ENCODE data around the gene FBN3.

FBN3 gene

GRCh38 chr19:8022275-8022674 is 127.1 kb downstream of the FBN3 start:
- TF ChIP-seq, protein P1, sequence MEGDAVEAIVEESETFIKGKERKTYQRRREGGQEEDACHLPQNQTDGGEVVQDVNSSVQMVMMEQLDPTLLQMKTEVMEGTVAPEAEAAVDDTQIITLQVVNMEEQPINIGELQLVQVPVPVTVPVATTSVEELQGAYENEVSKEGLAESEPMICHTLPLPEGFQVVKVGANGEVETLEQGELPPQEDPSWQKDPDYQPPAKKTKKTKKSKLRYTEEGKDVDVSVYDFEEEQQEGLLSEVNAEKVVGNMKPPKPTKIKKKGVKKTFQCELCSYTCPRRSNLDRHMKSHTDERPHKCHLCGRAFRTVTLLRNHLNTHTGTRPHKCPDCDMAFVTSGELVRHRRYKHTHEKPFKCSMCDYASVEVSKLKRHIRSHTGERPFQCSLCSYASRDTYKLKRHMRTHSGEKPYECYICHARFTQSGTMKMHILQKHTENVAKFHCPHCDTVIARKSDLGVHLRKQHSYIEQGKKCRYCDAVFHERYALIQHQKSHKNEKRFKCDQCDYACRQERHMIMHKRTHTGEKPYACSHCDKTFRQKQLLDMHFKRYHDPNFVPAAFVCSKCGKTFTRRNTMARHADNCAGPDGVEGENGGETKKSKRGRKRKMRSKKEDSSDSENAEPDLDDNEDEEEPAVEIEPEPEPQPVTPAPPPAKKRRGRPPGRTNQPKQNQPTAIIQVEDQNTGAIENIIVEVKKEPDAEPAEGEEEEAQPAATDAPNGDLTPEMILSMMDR (conservative IDR thresholded peaks at IDR 0.05; ENCODE audit: low read depth) = no peak
- H3K27ac ChIP-seq = no peak overlapping the region
- POLR2A ChIA-PET (ENCODE audit: low non-redundant PET) = no interaction called here
- CTCF ChIA-PET = no interaction called here
- no peak for DNase-seq (ENCODE audit: low spot score)

DNA sequence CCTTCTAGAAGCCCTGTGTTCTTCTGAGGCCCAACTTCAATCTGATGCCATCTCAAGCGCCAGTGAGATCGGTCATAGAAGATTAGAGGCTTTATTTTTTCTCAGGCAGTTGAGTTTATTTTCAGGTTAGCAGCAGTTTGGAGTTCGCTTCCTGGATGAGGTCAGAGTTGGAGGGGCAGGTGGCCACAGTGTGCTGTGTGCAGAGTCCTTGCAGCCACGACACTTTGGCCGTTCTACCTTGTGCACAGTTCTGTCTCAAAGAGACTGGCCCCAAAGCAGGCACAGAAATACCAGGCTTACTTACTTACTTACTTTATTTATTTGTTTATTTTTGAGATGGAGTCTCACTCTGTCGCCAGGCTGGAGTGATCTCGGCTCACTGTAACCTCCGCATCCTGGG is 128.0 kb downstream of the FBN3 start:
- CTCF ChIA-PET = no interaction called here
- no peak for DNase-seq (ENCODE audit: low spot score)
- TF ChIP-seq, protein P1 (conservative IDR thresholded peaks at IDR 0.05; ENCODE audit: low read depth) = no peak
- no peak overlapping the region for H3K27ac ChIP-seq
- POLR2A ChIA-PET (ENCODE audit: low non-redundant PET) = no interaction called here

DNA sequence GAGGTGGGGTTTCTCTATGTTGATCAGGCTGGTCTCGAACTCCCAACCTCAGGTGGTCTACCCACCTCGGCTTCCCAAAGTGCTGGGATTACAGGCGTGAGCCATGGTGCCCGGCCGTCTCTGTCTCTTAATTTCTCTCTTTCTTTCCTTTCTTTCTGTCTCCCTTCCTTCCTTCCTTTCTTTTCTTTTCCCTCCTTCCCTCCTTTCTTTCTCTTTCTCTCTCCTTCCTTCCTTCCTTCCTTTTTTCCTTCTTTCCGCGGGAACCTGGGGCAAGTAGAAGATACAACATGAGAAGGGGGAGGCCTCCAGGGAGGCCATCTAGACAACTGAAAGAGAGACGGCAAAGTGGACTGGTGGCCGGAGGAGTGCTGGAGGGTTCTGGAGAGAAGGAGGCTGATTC is 128.7 kb downstream of the FBN3 start:
- no peak overlapping the region for H3K27ac ChIP-seq
- ChIA-PET POLR2A (ENCODE audit: low non-redundant PET) (no interaction called here), CTCF (no interaction called here)
- TF ChIP-seq, protein P1 (conservative IDR thresholded peaks at IDR 0.05; ENCODE audit: low read depth) = no peak
- DNase-seq (ENCODE audit: low spot score) = no peak

GRCh38 chr19:8017808-8018207 is 131.6 kb downstream of the FBN3 start:
- H3K27ac ChIP-seq = no peak overlapping the region
- ChIA-PET POLR2A (ENCODE audit: low non-redundant PET) (interaction anchor here (0.6 kb wide), 1 partner anchor 495 kb away, joined by 7 read pairs; no protein-coding TSS in a partner anchor), CTCF (no interaction called here)
- DNase-seq (ENCODE audit: low spot score) = no peak
- TF ChIP-seq, protein P1 (conservative IDR thresholded peaks at IDR 0.05; ENCODE audit: low read depth) = no peak
